CD4-positive, alpha-beta T cell treated with Interleukin-21 for 1 hour (primary cell): ENCODE data around the gene MAN1A2.
A peak's percentile ranks its signal among the peaks of the same experiment; 100 is the strongest.

ENCODE experiments used
- DNase-seq: peaks from one replicate; pipeline ENCODE4 v3.0.0-alpha.2; 2020

The MAN1A2 gene

DNA sequence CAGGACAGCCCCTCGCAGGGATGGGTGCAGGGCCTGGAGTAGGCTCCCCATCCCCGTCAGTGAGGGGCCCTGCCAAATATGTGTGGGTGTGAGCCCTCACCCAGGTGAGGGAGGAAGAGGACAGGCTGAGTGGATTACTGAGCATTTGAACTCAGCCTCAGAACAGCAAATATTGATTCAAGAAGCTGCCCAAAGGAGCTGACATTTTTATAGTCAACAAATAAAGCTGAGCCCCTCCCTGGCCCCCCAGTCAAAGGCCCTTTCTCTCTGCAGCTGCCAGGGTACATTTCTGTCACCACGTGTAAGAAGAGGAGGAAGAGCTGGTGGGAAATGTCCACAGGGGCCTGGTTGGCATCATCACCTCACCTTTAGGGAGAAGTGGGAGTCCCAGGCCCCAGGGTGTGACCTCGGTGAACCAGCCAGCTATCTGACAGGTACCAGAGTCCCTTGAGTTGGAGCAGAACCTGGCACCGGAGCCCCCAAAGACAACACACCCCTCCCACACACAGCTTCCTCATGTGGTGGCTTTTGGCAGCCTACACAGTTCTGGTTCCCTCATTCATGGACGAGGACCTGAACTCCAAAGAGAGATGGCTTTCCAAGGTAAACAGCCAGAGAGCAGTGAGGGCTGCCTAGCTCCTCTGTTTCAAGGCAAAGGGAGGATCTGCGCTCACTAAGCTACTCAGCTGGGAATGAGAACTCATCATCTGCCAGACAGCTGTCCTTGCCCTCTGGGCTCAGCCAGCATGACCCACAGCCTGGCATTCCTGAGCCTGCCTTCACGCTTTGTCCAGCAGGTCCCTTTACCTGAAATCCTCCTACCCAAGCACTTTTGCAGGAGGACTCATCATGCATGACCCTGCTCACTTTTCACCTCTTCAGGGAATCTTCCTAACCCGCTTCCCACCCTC, 195.6 kb downstream of the MAN1A2 start:
- no peak for DNase-seq

DNA sequence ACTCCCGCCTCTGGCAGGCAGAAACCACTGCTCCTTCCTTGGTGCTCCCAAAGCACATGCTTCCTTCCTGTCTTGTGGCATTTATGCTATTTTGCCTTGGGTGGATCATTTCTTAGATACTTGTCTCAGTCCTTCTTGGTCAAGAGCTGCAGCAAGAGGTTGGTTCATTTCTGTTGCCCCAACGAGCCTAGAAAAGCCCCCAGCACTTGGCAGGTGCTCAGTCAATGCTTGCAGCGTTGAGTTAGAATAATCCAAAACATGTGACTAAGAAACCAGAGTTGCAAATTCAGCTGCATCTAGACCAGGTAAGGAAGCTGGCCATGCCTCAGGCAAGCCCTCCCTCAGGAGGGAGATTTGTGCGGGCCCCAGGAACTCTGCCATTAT, 196.2 kb downstream of the MAN1A2 start:
- DNase-seq, result no peak

DNA sequence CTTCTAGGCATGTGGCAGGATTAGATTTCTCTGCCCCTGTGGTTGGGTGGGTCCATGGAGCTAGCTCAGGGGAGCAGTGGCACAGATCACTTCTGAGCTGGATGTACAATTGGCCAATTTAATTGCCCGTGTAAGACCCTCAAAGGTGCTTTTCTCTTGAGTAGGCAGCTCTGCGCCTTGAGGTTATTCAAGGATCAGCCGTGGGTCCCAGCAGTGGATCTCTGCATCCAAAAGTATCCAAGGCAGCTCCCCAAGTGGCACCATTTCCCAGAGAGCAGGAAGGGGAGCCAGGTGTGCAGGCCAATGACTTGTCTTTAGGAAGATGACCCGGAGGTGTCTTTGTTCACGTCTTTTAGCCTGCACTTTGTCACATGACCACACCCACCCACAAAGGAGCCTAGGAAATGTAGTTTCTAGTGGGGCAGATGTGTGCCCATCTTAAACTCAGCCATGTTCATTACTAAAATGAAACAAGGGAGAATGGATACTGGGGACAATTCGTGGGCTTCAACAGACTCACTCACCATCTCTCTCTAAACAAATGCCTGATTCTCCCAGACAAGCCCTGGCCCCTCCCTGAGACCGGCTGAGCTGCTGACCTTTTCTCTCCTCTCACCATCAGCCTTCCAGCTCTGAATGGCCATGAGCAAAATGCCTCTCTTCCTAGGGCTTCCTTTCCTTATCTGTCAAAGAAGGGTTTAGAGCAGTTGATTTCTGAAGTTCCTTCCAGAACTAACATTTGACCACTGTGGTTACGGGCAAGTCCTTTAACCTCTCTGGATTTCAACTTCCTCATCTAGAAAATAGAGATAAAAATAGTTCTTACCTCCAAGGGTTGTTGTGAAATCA, 197.2 kb downstream of the MAN1A2 start:
- DNase-seq, result no peak

DNA sequence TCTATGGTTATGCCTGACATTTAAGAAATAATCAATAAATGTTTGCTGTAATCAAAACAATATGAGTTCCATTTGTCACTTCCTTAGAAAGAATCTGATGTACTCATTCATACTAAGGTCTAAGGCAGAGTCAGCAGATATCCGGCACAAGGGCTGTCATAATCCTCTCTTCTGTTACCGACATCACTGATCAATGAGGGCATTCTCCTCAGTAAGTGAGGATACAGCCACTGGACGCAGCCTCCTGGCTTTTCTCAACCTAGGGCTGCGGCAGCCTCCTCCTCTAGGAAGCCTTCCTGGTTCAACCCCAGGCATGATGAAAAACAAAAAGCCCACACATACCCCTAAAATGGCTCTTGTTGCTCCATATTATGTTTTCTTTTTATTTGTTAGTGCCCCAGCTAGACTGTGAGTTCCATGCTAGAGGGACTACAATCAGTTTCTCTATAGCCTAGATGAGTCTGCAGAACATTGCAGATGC, 197.9 kb downstream of the MAN1A2 start:
- no peak for DNase-seq

DNA sequence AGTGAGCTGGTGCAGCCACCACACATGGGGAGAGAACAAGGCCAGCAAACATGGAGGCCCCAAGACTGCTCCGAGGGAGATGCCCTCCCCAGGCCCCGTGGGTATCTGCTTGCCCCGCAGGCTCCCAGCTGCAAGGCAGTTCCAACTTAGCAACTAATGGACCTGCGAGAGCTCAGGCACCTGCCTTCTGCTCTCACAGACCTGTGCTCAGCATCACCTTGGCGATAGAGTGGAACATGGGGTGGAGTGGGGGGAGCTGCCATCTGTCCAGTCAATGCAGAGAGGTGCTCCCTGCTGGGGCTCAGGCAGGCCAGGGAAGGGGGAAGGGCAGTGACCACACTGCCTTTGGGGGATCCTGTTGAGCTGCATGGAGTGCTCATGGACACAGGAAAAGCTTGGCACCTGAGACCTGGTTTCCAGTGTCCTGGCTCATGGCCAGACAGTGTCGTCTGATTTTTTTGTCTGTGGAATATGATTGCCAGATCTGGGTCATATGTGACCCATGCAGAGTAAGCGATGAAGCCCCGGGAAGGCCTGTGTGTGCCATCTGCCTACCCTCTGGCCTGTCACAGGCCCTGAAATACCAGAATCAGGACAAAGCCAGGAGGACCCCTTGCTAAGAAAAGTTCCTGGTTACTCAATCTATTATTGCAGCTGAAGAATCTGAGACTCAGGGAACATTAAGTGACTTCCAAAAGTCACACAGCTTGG, 198.7 kb downstream of the MAN1A2 start:
- DNase-seq, result no peak

DNA sequence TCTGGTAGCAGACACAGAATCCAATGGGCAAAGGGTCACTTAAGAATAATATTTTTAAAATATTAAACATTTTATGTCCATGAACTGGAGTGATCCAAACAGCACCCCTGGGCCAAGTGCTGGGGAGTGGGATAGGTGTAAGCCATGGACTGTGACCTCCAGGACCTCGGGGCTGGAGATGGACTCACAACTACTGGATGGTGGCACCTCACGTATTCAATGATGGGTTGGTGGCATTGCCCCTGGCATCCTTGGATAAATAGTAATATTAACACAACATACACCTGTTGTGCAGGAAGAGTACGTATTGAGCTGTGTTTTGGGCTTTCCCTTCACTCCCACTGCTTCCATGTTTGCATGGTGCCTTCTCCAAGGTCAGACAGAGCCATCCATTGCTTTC, 199.3 kb downstream of the MAN1A2 start:
- no peak for DNase-seq

DNA sequence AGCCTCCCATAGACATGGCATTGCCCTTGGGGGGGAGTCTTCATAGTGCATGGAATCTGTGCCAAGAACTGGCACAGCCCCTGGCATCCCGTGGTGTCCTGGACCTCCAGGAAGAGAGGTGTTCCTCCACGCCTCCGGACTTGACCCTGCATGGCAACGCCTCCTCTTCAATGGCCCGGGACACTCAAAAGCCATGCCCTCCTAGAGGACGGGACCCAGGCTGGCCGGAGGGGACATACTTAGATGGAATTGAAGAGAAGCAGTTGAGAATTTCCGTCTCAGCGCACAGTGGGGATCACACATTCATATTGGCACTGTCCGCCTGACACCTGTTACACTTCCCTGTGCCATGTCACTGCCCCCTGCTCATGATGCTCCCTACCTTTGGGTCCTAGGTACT, 200.2 kb downstream of the MAN1A2 start:
- no peak for DNase-seq

DNA sequence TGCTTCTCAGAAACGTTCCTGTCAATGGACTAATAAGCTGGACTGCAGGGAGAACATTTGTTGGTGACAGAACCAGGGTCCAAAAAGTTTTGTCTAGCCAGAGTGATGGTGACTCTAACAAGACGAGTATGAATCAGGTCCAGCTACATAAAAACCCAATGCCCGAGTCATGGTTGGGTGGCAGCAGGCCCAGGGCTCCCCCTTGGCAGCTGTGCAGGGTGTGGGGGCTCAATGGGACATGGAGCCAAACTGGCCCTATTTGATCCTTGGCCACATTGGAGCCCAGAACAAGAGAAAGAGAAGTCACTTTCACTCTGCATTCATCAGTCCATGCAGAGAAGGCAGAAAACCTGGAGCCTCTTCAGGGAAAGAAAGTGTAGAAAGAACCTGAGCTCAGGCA, 200.7 kb downstream of the MAN1A2 start:
- DNase-seq, result no peak

DNA sequence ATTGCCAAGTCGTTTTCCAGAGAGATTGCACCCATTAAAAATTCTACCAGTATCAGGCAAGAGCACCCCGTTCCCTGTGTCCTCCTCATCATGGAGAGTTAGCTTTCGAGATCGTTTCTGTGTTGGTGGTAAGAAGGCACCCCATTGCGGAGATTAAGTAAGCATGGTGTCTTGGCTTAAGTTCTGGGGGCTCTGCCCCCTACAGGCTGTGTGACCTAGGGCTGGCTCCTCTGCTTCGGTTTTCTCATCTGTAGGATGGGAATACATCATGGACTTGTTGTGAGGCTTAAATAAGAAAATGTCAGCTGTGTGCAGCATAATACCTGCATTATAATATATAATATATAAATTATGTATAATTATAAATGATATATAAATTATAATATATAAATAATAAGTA, 201.8 kb downstream of the MAN1A2 start:
- DNase-seq, result no peak

DNA sequence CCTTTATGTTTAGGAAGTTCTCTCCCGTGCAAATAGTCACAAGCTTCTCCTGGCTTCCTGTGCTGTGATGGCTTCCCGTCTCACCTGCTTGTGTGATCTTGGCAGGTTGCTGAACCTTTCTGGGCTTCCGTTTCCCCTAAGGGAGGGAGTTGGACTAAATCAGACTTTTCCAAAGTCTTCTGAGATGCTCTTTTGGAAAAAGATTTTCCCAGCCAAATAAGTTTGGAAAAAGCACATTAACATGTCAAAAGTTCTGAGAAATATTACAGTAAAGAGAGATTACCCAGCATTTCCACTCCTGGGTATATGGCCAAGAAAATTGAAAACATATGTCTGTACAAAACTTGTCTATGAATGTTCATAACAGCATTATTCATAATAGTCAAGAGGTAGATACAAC, 202.6 kb downstream of the MAN1A2 start:
- no peak for DNase-seq

DNA sequence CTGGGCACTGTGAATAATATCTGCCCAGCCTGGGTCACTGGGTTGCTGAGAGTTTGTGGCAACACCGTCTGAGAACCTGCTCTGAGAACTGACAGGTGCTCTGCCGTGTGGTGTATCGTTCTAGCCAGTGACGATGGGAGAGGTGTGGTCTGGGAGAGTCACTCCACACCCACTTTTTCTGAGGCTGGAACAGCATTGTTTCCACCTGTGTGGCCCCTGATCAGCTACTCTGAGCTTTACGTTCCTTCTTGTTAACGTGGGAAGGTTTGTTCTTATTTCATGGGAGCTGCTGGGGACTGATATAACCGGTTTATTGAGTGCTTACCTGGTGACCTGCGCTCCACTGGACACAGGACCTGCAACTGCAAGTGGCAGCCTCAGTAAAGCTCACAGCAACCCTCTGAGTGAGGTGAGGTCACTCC, 203.8 kb downstream of the MAN1A2 start:
- DNase-seq, result no peak

DNA sequence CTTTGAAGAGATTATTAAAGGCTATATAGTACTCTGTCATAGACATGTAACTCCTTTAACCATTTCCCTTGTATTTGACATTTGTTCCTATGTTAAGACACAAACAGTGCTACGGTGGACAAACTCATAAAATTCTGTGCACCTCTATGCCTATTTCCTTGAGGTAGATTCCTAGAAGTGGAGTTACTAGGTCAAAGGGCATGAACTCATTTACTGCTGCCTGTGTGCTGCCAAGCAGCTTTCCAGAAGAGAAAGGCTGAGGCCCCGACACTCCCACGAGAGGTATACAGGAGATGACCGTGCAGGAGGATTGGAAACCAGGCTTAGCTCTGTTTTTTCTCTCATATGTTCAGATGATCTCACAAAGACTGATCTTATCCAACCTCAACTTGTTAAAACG, 204.2 kb downstream of the MAN1A2 start:
- no peak for DNase-seq

DNA sequence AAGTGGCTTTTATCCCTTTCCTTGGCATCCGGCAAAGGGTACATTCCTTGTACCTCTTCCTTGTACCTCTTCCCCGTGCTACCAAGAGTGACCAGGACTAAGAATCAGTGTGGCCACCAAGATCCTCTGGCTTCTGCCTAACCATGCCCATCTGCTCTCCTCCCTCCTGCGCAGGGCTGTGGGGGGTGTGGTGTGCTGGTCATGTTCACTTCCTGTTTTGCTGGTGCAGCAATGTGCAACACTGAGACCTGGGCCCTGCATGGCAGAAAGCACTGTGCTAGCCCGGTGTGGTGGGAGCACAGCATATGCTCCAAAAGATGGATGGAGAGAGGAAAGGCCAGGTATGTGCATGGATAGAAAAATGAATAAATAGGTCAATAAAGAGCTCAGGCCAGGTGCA, 205.3 kb downstream of the MAN1A2 start:
- peak; percentile 29 for DNase-seq

DNA sequence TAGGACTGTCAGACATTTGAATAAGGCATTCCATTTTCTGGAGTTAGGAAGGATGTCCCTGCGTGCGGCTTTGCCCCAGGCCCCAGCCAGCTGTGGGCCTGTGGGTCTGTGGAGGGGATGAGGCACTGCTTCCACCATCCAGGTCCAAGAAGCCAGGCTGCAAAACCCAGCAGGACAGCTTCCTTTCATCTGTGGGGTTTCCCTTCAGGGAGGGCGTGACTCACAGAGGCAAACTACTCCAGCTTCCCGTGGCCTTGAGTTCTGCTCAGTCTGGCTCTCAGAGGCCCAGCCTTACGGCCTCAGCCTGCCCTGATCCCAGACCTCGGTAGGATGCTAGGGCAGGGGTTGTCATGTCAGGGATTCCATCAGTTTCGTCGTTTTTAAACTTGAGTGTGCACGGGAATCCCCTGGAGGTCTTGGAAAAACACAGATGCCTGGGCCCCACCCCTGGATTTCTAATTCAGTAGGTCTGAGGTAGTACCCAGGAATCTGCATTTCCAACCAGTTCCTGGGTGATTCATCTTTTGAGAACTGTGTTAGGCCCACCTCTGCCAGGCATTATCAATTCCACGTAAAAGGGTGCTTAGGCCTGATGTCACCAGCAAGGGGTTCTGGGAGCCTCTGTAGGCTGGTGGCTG, 206.3 kb downstream of the MAN1A2 start:
- DNase-seq, result no peak

DNA sequence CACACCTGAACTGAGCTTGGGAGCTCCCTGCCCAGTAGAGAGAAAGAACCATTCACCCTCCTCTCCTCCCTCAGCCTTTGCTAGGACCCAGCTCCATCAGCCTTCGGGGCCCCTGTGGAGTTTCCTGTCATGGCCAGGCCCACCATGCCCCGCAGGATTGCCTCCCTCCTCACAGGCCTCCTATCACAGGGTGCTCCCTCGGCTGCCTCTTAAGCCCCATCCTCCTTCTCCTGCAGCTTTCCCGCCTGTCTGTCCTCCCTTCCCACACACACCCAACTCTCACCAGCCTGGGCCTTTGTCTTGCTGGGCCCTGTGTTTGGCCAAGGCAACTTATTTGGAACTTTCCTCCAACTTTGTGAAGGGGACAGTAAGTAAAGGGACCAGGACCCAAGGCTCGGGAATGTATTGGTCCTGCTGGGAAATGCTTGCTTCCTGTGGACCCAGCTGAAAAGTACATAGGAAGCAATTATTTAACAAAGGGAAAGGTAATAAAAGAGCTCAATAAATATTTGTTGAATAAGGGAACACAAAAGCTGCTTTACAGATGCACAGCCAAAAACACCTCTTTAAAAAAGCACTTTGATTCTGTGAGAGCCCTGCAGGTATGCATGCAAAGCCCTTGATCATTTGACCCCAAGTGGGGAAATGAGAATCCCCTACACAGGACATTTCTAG, 207.0 kb downstream of the MAN1A2 start:
- no peak for DNase-seq

DNA sequence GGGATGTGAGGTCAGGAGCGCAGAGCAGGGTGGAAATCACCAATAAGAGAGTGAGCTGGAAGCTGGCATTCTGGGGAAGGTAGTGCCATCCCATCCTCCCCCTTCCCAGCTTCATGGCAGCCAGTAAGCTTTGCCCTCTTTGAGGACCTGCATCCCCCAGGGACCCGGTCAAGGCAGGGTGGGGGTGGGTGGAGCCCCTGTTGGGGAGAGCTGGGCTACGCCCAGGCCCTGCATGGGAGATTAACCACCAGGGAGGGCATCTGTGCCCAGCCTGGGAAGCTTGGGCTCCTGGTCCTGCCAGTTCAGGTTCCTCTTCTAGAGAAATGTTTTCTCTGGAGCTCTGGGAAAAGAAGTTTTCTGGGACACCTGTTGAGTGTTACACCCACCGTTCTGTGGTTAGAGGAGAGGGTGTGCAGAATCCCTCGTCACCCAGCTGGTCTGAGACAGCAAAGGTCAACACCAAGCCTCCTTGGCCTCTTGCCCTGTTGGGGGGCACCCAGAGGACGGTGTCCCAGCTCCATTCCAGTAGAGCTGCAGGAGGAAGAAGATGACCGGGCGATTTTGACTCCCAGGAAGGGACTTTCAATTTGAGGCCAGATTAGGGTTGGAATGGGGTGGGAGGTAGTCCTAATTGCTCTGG, 208.5 kb downstream of the MAN1A2 start:
- no peak for DNase-seq

DNA sequence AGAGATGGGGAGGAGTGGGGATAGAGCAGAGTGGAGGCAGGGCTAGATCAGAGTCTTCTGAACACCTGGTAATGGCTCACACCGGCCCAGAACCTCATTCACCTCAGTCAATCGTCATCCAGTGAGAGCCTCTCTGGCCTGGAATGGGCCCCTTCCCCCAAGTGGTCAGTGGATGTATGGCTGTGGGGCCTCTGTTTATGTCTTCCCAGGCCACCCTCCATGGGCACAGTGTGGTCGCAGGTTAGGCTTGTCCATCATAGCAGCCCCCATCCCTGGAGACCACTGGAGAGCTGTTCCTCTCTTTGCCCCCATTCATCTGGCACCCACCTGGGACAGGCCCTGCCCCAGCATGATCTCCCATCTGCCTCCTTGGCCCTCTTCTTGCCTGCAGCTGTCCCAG, 209.0 kb downstream of the MAN1A2 start:
- no peak for DNase-seq

DNA sequence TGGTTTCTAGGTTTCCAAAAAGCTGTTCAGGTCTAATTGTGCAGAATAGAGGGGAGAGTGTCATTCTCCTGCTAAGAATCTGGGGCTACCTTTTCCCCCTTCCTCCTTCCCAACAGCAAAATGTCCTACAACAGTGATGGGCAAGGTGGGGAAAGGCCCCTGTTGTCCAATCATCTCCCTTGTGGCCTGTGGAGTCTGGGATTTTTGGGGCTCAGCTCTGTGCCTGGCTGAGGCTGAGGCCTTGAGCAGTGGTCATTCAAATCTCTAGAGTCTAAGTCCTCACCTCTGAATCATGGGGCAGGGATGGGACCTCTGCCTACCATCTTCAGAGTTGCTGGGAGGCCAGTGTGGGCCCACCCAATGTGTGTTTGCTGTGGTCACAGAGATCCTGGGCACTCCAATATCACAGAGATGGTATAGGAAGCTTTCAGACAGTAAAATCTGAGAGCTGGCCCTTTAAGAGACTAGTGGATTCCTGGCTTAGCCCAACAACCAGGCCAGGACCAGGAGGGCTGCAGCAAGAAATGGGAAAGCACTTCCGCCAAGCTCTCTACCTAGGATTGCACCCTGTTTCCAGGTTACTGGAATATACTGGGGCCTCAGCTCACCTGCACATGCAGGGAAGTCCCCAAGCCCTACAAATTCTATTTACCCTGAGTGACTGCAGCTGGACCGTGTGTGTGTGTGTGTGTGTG, 210.1 kb downstream of the MAN1A2 start:
- DNase-seq, result no peak

DNA sequence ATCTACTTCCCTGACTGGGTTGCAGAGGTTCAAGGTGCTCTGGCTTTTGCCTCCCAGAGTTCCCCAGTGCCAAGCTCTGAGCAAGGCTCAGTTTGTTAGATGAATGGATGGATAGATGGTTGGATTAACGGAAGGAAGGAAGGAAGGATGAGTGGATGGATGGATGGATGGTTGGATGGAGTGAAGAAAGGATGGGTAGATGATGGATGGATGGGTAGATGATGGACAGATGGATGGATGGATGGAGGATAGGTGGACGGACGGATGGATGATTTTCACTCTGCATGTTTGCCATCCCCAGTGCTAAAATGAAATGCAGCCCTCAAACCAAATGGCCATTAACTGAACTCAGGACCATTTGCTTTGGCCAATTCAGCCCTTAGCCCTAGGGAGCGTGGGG, 211.2 kb downstream of the MAN1A2 start:
- no peak for DNase-seq
